Neural progenitor cell (in vitro differentiated cells): Measurements from ENCODE around the gene RGS12. TPM values are rescaled to one million over a fixed set of nuclear protein-coding genes. Genes with fewer than 3 reads are reported as not detected.

Source experiments
- DNase-seq: peaks from one replicate; pipeline ENCODE4 v3.0.0-alpha.2; 2016; ENCODE audit warnings: low spot score
- H2AFZ ChIP-seq: fragments of 200-600 bp; sonication (generic); replicated peaks from 2 replicates; pipeline ENCODE4 v1.6.1; 2016; ENCODE audit warnings: antibody characterized with exemption
- H3F3A ChIP-seq: fragments of 200-600 bp; sonication (generic); 2 replicates; pipeline ENCODE4 v1.6.1; 2016; ENCODE audit warnings: antibody characterized with exemption, low read depth
- H3K27ac ChIP-seq: fragments of 200-600 bp; sonication (generic); 2 replicates; pipeline ENCODE4 v1.5.1; 2016; ENCODE audit warnings: mild to moderate bottlenecking
- H3K27me3 ChIP-seq: fragments of 200-600 bp; sonication (generic); 2 replicates; pipeline ENCODE4 v1.6.1; 2016; ENCODE audit warnings: mild to moderate bottlenecking, moderate library complexity
- H3K36me3 ChIP-seq: fragments of 200-600 bp; sonication (generic); 2 replicates; pipeline ENCODE4 v1.5.1; 2016
- H3K4me1 ChIP-seq: fragments of 200-600 bp; sonication (generic); 2 replicates; pipeline ENCODE4 v1.6.1; 2016; ENCODE audit warnings: mixed run types
- H3K4me2 ChIP-seq: fragments of 200-600 bp; sonication (generic); 2 replicates; pipeline ENCODE4 v1.6.1; 2016
- H3K4me3 ChIP-seq: fragments of 200-600 bp; sonication (generic); 2 replicates; pipeline ENCODE4 v1.5.1; 2016
- H3K79me2 ChIP-seq: fragments of 200-600 bp; sonication (generic); 2 replicates; pipeline ENCODE4 v1.6.1; 2016; ENCODE audit warnings: low read depth
- H3K9ac ChIP-seq: fragments of 200-600 bp; sonication (generic); 2 replicates; pipeline ENCODE4 v1.6.1; 2016
- H3K9me3 ChIP-seq: fragments of 200-600 bp; sonication (generic); 2 replicates; pipeline ENCODE4 v1.5.1; 2016; ENCODE audit warnings: low read depth
- H4K20me1 ChIP-seq: fragments of 200-600 bp; sonication (generic); 2 replicates; pipeline ENCODE4 v1.6.1; 2016; ENCODE audit warnings: low read depth
- H3K27ac Mint-ChIP-seq: 3 replicates; pipeline ENCODE4 v1.8.0; 2021; ENCODE audit warnings: mixed read lengths
- H3K27me3 Mint-ChIP-seq: 2 replicates; pipeline ENCODE4 v1.8.0; 2022; ENCODE audit warnings: low read depth, mild to moderate bottlenecking, inconsistent platforms, moderate library complexity, mixed read lengths; ENCODE audit not compliant: insufficient read depth
- H3K36me3 Mint-ChIP-seq: 3 replicates; pipeline ENCODE4 v1.8.0; 2021; ENCODE audit warnings: mixed read lengths
- H3K4me1 Mint-ChIP-seq: 3 replicates; pipeline ENCODE4 v1.8.0; 2021; ENCODE audit warnings: mixed read lengths
- H3K4me3 Mint-ChIP-seq: 3 replicates; pipeline ENCODE4 v1.8.0; 2021; ENCODE audit warnings: mild to moderate bottlenecking, moderate library complexity, mixed read lengths
- H3K9me3 Mint-ChIP-seq: 3 replicates; pipeline ENCODE4 v1.8.0; 2020; ENCODE audit warnings: mixed read lengths
- CTCF ChIP-seq: fragments of 200-600 bp; sonication (generic); IDR thresholded peaks from 2 replicates; pipeline ENCODE4 v1.5.1; 2017; ENCODE audit warnings: antibody characterized with exemption, mild to moderate bottlenecking
- EZH2 ChIP-seq: fragments of 200-600 bp; sonication (generic); IDR thresholded peaks from 2 replicates; pipeline ENCODE4 v1.6.1; 2017; ENCODE audit warnings: antibody characterized with exemption, mild to moderate bottlenecking, moderate library complexity
- EZH2phosphoT487 ChIP-seq: fragments of 200-600 bp; sonication (generic); IDR thresholded peaks from 2 replicates; pipeline ENCODE4 v1.6.1; 2017; ENCODE audit warnings: antibody characterized with exemption
- total RNA-seq: library from RNA; depleted of rRNA; stranded (reverse); fragments of >200 nt; gene quantifications from 2 replicates; pipeline ENCODE4 v1.2.3, GENCODE V29; 2015; ENCODE audit warnings: low replicate concordance

RGS12 gene
- total RNA-seq, 1 donor from 2014 or later = 36.6 TPM

DNA sequence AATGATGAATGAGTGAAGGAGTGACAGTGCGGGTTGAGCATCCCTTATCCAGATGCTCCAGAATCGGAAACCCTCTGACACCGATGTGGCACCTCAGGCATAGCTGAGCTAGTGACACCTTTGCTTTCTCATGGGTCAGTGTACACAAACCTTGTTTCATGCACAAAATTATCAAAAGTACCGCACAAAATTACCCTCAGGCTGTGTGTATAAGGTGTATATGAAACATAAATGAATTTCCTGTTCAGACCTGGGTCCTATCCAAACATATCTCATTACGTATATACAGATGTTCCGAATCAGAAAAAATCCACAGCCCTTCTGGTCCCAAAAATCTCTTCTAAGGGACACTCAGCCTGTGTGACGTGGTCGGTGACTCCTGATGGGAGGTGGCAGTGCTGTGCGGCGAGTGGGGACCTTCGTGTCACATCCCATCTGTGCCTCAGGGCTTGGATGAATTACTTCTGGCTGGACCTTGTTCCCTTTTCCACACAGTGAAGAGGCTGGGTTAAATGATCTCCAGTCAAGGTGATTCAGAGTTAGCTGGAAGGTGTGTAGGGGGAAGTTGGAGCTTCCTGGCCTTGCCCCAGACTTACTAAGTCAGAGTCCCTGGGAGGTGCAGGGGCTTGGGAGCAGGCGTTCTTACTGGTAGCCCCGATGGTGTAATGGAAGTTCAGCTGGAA lies 18.8 kb downstream of the RGS12 start:
- Histone ChIP-seq H3K4me1 (peaks cover 6% of the 10 kb centered on the region), H2AFZ (no peak overlapping the region), H3K4me3 (no peak overlapping the region), H3K9ac (no peak overlapping the region), H3K9me3 (no peaks in the 10 kb centered on the region), H4K20me1 (peaks cover 30% of the 10 kb centered on the region), H3K27ac (no peak overlapping the region), H3K4me2 (no peak overlapping the region), H3K36me3 (no peaks in the 10 kb centered on the region), H3K79me2 (peaks cover 51% of the 10 kb centered on the region), H3F3A (no peaks in the 10 kb centered on the region), H3K27me3 (no peaks in the 10 kb centered on the region)
- H3K9me3 Mint-ChIP-seq = no peaks in the 10 kb centered on the region
- TF ChIP-seq EZH2phosphoT487 (no peak), EZH2 (no peak)
- peaks cover 15% of the 10 kb centered on the region for H3K36me3 Mint-ChIP-seq
- H3K4me3 Mint-ChIP-seq = no peak overlapping the region
- H3K4me1 Mint-ChIP-seq = peaks cover 36% of the 10 kb centered on the region
- H3K27me3 Mint-ChIP-seq = peaks cover 12% of the 10 kb centered on the region
- H3K27ac Mint-ChIP-seq = peak overlapping the region; percentile 74
- no peak for DNase-seq

- Histone ChIP-seq H3K4me1 (peaks cover 6% of the 10 kb centered on the region), H3K79me2 (peaks cover 44% of the 10 kb centered on the region)
- H3K27ac Mint-ChIP-seq = no peak overlapping the region
These were observed 19.5 kb downstream of the RGS12 start for GRCh38 chr4:3312362-3312761.

DNA sequence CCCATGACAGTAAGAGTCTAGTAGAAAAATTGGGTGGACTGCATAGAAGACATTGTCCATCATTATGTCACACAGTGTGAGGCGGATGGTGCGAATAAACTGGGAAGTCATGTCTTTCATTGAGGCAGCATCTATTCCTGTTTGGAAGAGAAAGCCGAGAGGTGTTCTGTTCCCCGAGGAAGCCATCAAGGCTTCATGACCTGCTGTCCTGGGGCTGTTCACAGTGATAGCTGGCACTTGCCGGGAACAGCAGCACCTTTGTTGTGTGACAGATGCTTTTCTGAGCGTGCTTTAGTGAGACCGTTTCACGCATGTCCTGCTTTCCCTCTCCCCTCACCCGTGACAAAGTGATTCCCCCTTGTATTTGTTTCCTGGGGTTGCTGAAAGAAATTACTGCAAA lies 20.3 kb downstream of the RGS12 start:
- peaks cover 16% of the 10 kb centered on the region for H4K20me1 ChIP-seq
- no peak for TF ChIP-seq CTCF
- TF ChIP-seq EZH2phosphoT487 = no peak
- no peak for TF ChIP-seq EZH2

More at GRCh38 chr4:3312362-3312761, 19.5 kb downstream of the RGS12 start:
- peaks cover 10% of the 10 kb centered on the region for H3K27me3 Mint-ChIP-seq
- H3K4me1 Mint-ChIP-seq = peaks cover 29% of the 10 kb centered on the region
- H3K9me3 ChIP-seq = no peaks in the 10 kb centered on the region
- H3K9me3 Mint-ChIP-seq = no peaks in the 10 kb centered on the region
- H3K36me3 ChIP-seq = no peaks in the 10 kb centered on the region
- H3K27me3 ChIP-seq = no peaks in the 10 kb centered on the region
- H3K4me3 ChIP-seq = no peak overlapping the region
- no peak overlapping the region for H3K4me2 ChIP-seq
- TF ChIP-seq EZH2phosphoT487 (no peak), CTCF (no peak), EZH2 (no peak)
- no peak overlapping the region for H2AFZ ChIP-seq
- no peak for DNase-seq
- no peak overlapping the region for H3K9ac ChIP-seq
- no peaks in the 10 kb centered on the region for H3F3A ChIP-seq
- no peak overlapping the region for H3K4me3 Mint-ChIP-seq
- no peak overlapping the region for H3K27ac ChIP-seq
- H4K20me1 ChIP-seq = peaks cover 24% of the 10 kb centered on the region
- peaks cover 20% of the 10 kb centered on the region for H3K36me3 Mint-ChIP-seq

DNA sequence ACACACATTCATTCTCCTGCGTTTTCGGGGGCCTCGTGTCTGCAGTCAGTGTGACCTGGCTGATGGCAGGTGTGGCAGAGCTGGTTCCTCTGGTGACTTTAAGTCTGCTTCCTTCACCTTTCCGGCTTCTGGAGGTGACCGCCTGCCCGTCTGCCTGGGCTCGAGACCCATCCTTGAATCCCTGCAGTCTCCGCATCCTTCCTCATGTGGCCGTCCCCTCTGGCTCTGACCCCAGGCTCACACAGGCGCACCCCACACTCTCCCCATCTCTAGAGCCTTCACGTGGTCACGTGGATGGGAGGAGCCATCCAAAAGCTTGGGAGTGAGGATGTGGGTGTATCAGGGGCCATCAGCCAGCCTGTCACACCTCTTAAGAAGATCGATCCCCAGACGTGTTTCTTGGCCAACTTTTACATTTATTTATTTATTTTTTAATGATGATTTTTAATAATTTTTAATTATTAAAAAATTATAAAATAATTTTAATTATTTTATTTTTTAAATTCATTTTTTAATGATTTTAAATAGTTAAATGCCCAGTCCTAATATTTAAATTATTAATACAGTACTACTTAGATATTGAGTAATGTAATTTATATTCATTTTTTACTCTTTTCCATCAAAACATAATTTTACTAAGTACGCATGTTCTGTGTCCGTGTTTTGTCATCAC lies 20.9 kb downstream of the RGS12 start:
- Histone ChIP-seq H3K4me1 (peaks cover under 1% of the 10 kb centered on the region), H3K27me3 (no peaks in the 10 kb centered on the region), H3K4me3 (no peak overlapping the region), H3K4me2 (no peak overlapping the region), H3K79me2 (peaks cover 35% of the 10 kb centered on the region), H3K9ac (no peak overlapping the region), H3K9me3 (no peaks in the 10 kb centered on the region), H2AFZ (no peak overlapping the region), H3K36me3 (no peaks in the 10 kb centered on the region), H3F3A (no peaks in the 10 kb centered on the region), H3K27ac (no peak overlapping the region), H4K20me1 (peaks cover 16% of the 10 kb centered on the region)
- Mint-ChIP-seq H3K4me3 (no peak overlapping the region), H3K36me3 (peaks cover 26% of the 10 kb centered on the region), H3K9me3 (no peaks in the 10 kb centered on the region), H3K27ac (no peak overlapping the region), H3K27me3 (peaks cover 10% of the 10 kb centered on the region), H3K4me1 (peaks cover 16% of the 10 kb centered on the region)
- no peak for DNase-seq
- no peak for TF ChIP-seq EZH2phosphoT487
- TF ChIP-seq EZH2 = no peak
- TF ChIP-seq CTCF = no peak

More for the DNA sequence above, 20.3 kb downstream of the RGS12 start:
- H3K27me3 ChIP-seq = no peaks in the 10 kb centered on the region
- no peak overlapping the region for H3K4me2 ChIP-seq
- H2AFZ ChIP-seq = no peak overlapping the region
- no peaks in the 10 kb centered on the region for H3K36me3 ChIP-seq
- peaks cover 6% of the 10 kb centered on the region for H3K4me1 ChIP-seq
- no peak for DNase-seq
- H3K4me3 ChIP-seq = no peak overlapping the region
- Mint-ChIP-seq H3K4me1 (peaks cover 21% of the 10 kb centered on the region), H3K4me3 (no peak overlapping the region), H3K9me3 (no peaks in the 10 kb centered on the region), H3K27ac (no peak overlapping the region), H3K36me3 (peaks cover 21% of the 10 kb centered on the region), H3K27me3 (peaks cover 10% of the 10 kb centered on the region)
- H3K27ac ChIP-seq = no peak overlapping the region
- no peaks in the 10 kb centered on the region for H3F3A ChIP-seq
- peaks cover 36% of the 10 kb centered on the region for H3K79me2 ChIP-seq
- no peak overlapping the region for H3K9ac ChIP-seq
- H3K9me3 ChIP-seq = no peaks in the 10 kb centered on the region
